ENCODE data around the gene MYRF.

- no peak for TF ChIP-seq CTCF (IDR thresholded peaks at IDR 0.05; ENCODE audit: low read depth, low read length, poor library complexity, severe bottlenecking)
- TF ChIP-seq EZH2phosphoT487 (IDR thresholded peaks at IDR 0.05; ENCODE audit: borderline replicate concordance, low read length) = no peak
These were observed 2.4 kb downstream of the MYRF start for GRCh38 chr11:61754534-61755482.
